HG02943 (cell line): ENCODE results near the gene NHEJ1.

Experiments
- ATAC-seq: cut with Tn5 transposase; IDR thresholded peaks from one replicate; pipeline ENCODE4 v1.9.1; 2021; ENCODE audit warnings: mild to moderate bottlenecking, low read depth, moderate library complexity; ENCODE audit not compliant: unreplicated experiment

NHEJ1 gene

GRCh38 chr2:219060821-219061791 lies 99.5 kb downstream of the NHEJ1 start, which contains the start of gene IHH:
Gene IHH, minus strand, starts transcription at chr2:219060921. Its CDS starts 454 bp downstream, at chr2:219060467.
- no peak for ATAC-seq

- ATAC-seq = no peak
Observed at GRCh38 chr2:219059725-219060682, 100.6 kb downstream of the NHEJ1 start.

GRCh38 chr2:219059375-219059724 lies 101.3 kb downstream of the NHEJ1 start:
- ATAC-seq = no peak

GRCh38 chr2:219058541-219059374 lies 101.9 kb downstream of the NHEJ1 start:
- no peak for ATAC-seq

- ATAC-seq = peak; percentile 65
Observed at GRCh38 chr2:219057709-219058540, 102.7 kb downstream of the NHEJ1 start.

- no peak for ATAC-seq
Observed at GRCh38 chr2:219056896-219057708, 103.5 kb downstream of the NHEJ1 start.

GRCh38 chr2:219056176-219056895 lies 104.3 kb downstream of the NHEJ1 start:
- no peak for ATAC-seq

GRCh38 chr2:219054956-219055903 lies 105.4 kb downstream of the NHEJ1 start:
- ATAC-seq = no peak

- ATAC-seq = no peak
Observed at GRCh38 chr2:219049282-219049681, 111.3 kb downstream of the NHEJ1 start.

GRCh38 chr2:219045937-219046550 lies 114.6 kb downstream of the NHEJ1 start:
- ATAC-seq = no peak

GRCh38 chr2:219042750-219043149 lies 117.9 kb downstream of the NHEJ1 start:
- ATAC-seq = no peak

- ATAC-seq = no peak
Observed at GRCh38 chr2:219042157-219042556, 118.5 kb downstream of the NHEJ1 start.

GRCh38 chr2:219041252-219041651 lies 119.4 kb downstream of the NHEJ1 start, which contains the start of gene CFAP65:
Gene CFAP65, minus strand, starts transcription at chr2:219041516. Its CDS starts 2,468 bp downstream, at chr2:219039048.
- ATAC-seq = no peak

GRCh38 chr2:219038600-219038999 lies 122.0 kb downstream of the NHEJ1 start:
- no peak for ATAC-seq

GRCh38 chr2:219037783-219038499 lies 122.7 kb downstream of the NHEJ1 start:
- no peak for ATAC-seq

- ATAC-seq = no peak
Observed at GRCh38 chr2:219035942-219036341, 124.7 kb downstream of the NHEJ1 start.
